ENCODE results near the gene CLHC1.

GRCh38 chr2:55148269-55148668 lies 83.8 kb downstream of the CLHC1 start:
- TF ChIP-seq ZNF292 (tag by site-specific recombination; IDR thresholded peaks at IDR 0.05; ENCODE audit: borderline replicate concordance, low read depth) (no peak), MYNN (tag by site-specific recombination; IDR thresholded peaks at IDR 0.05; ENCODE audit: borderline replicate concordance) (no peak), ZNF530 (tag by site-specific recombination; IDR thresholded peaks at IDR 0.05; ENCODE audit: low read depth) (no peak), ZNF121 (tag by site-specific recombination; IDR thresholded peaks at IDR 0.05) (no peak), REST (tag by site-specific recombination; IDR thresholded peaks at IDR 0.05) (no peak), ZFP3 (tag by site-specific recombination; IDR thresholded peaks at IDR 0.05; ENCODE audit: low read depth) (no peak), TCF7L2 (IDR thresholded peaks at IDR 0.05; ENCODE audit: borderline replicate concordance, low read depth, low read length) (no peak), YY1 (tag by site-specific recombination; IDR thresholded peaks at IDR 0.05) (no peak), ZNF423 (tag by site-specific recombination; IDR thresholded peaks at IDR 0.05) (no peak), ZNF621 (tag by site-specific recombination; IDR thresholded peaks at IDR 0.05) (no peak), ZBTB7A (tag by site-specific recombination; IDR thresholded peaks at IDR 0.05; ENCODE audit: low read depth) (no peak), ZNF792 (tag by site-specific recombination; IDR thresholded peaks at IDR 0.05) (no peak), ZNF555 (tag by site-specific recombination; conservative IDR thresholded peaks at IDR 0.05) (no peak)
- TF ChIP-seq, protein P1, sequence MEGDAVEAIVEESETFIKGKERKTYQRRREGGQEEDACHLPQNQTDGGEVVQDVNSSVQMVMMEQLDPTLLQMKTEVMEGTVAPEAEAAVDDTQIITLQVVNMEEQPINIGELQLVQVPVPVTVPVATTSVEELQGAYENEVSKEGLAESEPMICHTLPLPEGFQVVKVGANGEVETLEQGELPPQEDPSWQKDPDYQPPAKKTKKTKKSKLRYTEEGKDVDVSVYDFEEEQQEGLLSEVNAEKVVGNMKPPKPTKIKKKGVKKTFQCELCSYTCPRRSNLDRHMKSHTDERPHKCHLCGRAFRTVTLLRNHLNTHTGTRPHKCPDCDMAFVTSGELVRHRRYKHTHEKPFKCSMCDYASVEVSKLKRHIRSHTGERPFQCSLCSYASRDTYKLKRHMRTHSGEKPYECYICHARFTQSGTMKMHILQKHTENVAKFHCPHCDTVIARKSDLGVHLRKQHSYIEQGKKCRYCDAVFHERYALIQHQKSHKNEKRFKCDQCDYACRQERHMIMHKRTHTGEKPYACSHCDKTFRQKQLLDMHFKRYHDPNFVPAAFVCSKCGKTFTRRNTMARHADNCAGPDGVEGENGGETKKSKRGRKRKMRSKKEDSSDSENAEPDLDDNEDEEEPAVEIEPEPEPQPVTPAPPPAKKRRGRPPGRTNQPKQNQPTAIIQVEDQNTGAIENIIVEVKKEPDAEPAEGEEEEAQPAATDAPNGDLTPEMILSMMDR (tag by site-specific recombination; IDR thresholded peaks at IDR 0.05): no peak

All from HEK293 (cell line).